NCI-H1436 (cell line): ENCODE results near the gene TUBB.
"Not testable (repeated sequence)": the region's sequence is repeated elsewhere in the genome, so short reads cannot be mapped to it uniquely, and the experiment has no call there.

Experiments
- DNase-seq: peaks from one replicate; lab custom pipeline; 2025; lab: John Stamatoyannopoulos, UW

The TUBB gene

DNA sequence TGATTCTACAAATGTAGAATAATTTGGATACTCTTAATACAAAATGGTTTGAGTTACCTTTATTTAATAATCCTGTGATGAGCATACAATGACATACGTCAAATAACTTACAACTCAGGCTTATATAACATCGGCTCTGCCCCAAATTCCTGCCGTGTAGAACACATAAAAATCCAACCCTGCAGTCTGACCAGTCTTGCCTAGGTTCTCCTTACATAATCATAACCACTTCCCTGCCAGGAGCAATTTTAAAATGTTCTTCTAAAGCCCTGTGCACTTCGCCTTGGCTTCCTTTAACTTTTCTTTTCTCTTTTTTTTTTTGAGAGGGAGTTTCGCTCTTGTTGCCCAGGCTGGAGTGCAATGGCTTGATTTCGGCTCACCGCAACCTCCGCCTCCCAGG is 40.4 kb downstream of the TUBB start:
- DNase-seq, result no peak

DNA sequence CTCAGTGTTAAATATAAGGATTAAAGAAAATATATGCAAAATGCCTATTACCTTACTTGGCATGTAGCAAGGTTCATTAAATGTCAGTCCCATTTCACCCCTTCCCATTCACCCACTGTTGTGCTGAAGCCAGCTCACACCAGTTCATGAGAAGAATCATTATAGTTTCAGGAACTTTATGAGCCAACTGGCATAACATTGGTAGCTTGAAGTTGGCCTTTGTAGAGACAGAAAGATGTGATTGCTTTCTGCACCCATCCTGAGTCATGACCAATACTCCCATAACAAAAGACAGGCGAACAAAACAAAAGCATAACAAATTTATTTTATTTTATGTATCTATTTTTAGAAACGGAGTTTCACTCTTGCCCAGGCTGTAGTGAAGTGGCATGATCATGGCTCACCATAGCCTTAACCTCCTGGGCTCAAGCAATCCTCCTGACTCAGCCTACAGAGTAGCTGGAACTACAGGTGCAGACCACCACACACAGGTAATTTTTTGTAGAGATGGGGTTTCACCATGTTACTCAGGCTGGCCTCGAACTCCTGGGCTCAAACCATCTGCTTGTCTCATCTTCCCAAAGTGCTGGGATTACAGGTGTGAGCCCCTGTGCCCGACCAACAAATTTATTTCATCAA is 41.8 kb downstream of the TUBB start:
- DNase-seq, result no peak

DNA sequence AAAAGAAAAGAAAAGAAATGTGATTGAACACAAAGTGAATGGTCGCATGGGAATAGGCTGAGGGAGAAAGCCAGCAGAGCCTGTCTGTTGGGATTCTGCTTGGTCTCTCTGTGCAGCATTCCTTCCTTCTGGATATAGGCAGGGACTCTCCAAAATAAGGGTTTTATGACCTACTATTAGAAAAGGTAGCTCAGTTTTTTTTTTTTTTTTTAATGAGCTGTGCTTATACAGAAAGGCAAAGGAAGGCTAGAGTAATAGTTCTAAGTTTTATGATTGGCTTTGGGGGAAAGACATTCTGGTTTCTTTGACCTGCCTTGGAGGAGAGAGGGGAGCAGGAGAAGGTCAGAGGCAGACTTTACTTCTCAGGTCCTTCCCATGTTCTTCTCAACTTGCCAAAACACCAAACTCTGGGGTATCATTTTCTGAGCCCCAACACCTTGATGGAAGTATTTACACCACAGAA is 43.0 kb downstream of the TUBB start:
- DNase-seq, result no peak

DNA sequence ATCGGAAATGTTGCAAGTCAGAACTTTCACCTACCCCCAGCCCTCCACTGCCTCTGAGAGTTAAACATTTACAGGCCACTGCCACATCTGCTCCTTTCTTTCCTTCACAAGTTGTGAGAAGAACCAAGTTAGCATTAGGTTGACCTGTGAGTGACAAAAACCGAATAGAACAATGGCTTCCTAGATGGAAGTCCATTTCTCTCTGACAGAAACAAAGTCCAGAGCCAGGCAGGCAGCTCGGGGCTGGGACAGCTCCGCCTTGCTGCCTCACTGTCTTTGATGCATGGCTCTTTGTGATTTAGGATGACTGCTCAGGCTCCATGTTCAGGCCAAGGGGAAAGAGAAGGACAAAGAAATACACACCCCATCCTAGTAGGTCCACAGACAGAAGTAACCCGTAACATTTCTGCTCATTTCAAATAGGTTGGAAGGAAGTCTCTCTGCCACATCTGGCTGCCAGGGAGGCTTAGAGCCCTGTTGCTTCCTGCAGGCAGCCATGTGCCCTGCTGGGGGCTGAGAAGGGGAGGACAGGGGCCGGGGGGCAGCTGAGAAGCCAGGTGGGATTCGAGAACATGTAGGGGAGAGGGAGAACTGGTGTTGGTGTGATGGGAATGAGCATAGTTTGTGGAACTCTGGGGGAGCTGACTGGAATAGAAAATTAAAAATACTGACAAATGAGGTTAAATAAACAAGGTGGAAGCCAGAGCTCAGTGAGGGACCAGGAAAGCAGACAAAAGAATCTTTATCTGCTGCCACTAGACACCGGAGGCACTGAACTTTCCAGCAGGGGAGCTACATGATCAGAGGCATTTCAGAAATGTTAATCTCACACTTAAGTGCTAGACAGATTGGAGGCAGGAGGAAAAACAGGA is 43.7 kb downstream of the TUBB start:
- DNase-seq, result no peak

DNA sequence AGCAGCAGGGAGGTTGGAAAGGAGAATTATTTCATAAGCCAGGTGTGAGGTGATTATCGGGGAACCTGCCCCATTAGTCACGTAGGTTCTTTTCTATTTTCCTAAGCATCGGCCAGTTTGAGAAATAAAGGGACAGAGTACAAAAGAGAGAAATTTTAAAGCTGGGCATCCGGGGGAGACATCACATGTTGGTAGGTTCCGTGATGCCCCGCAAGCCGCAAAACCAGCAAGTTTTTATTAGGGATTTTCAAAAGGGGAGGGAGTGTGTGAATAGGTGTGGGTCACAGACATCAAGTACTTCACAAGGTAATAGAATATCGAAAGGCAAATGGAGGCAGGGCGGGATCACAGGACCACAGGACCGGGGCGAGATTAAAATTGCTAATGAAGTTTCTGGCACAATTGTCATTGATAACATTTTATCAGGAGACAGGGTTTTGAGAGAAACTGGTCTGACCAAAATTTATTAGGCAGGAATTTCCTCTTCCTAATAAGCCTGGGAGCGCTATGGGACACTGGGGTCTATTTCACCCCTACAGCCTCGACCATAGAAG is 44.4 kb downstream of the TUBB start:
- not testable (repeated sequence) for DNase-seq

DNA sequence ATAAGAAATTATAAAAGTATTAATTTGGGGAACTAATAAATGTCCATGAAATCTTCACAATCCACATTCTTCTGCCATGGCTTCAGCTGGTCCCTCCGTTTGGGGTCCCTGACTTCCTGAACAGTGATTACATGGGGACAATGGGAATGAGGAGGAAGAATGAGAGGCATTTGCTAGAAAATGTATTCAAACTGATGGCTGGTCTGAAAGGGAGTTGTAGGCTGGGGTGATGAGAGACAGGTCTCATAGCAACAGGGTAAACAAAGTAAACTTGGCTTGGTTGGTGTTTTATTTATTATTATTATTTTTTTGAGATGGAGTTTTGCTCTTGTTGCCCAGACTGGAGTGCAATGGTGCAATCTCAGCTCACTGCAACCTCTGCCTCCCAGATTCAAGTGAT is 45.3 kb downstream of the TUBB start:
- not testable (repeated sequence) for DNase-seq

DNA sequence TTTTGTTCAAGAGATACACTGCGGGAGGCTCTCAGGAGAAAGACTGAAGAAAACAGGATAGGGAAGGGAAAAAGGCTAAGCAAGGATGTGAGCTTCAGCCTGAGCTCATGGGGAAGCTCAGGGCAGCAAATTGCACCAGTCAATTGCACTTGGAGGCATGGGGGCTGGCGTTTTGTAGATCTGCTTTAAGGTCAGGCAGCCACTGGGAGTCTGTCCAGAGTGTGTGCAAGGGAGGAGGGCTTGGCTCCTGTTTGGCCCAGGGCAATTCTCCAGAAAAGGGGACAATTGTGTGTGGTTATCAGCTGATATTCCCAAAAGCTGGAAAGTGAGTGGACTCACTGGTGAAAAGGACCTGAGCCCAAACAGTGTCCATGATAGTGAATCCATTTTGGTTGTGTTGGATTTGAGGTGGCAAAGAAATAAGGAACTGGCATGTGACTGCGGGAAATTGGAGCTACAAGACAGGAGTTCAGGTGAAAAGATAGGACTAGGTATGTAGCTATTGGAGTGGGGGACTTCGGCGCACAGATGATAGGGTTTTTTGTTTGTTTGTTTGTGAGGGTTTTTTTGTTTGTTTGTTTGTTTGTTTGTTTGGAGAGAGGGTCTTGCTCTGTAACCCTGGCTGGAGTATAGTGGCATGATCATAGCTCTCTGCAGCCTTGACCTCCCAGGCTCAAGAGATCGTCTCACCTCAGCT is 46.5 kb downstream of the TUBB start:
- DNase-seq, result no peak

DNA sequence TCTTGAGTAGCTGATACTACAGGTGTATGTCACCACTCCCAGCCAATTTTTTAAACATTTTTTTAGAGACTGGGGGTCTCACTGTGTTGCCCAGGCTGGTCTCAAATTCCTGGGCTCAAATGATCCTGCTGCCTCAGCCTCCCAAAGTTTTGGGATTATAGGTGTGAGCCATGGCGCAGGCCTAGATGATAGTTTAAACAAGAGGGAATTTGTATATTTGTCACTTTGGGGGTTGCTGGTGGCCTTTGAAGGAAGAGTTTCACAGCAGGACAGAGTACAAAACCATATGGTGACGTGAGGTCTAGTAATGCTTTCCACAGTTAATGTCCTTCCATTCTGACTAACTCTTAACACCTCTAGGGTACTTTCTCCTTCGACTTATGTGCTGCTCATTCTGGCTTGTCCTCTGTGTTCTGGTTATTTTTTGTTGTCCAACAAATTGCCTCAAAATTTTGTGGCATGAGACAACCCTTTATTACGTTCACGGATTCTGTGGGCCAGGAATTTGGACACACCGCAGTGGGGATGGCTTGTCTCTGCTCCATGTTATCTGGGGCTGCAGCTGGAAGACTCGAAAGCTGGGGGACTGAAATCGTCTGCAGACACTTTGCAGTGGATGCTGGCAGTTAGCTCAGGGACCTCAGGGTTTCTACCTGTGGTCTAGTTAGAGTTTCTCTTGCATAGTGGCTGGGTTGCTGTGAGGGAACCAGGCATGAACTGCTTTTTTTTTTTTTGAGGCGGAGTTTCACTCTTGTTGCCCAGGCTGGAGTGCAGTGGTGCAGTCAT is 47.2 kb downstream of the TUBB start:
- no peak for DNase-seq

DNA sequence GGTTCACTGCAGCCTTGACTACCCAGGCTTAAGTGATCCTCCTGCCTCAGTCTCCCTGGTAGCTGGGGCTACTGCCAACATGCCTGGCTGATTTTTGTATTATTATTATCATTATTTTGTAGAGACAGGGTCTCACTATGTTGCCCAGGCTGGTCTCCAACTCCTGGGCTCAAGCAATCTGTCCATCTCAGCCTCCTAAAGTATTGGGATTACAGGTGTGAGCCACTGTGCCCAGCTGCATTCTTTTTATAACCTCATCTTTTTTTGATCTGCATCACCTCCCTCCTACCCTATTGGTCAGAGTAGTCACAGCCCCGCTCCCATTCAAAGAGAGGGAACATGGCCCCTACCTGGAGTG is 47.8 kb downstream of the TUBB start:
- DNase-seq, result no peak

DNA sequence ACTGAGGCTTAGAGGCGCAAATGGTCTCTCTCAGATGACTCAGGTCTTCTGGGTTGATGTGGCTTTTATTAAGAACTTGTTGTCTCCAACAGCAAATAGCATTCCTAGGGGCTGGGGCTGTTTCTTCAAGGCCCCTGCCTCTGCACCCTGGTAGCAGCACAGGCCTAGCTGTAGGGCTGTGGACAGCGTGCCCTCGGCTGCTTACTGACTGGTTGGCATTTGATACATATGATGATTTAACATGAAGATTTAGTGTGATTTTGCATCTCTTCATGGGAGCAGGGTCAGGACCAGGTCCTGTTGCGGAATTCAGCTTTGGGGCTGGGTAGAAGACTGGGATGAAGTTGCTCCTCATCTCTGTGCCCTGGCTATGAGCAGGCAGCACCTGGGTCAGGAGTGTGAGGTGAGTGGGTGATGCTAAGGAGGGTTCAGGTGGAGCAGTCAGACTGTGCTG is 48.5 kb downstream of the TUBB start:
- DNase-seq, result no peak

DNA sequence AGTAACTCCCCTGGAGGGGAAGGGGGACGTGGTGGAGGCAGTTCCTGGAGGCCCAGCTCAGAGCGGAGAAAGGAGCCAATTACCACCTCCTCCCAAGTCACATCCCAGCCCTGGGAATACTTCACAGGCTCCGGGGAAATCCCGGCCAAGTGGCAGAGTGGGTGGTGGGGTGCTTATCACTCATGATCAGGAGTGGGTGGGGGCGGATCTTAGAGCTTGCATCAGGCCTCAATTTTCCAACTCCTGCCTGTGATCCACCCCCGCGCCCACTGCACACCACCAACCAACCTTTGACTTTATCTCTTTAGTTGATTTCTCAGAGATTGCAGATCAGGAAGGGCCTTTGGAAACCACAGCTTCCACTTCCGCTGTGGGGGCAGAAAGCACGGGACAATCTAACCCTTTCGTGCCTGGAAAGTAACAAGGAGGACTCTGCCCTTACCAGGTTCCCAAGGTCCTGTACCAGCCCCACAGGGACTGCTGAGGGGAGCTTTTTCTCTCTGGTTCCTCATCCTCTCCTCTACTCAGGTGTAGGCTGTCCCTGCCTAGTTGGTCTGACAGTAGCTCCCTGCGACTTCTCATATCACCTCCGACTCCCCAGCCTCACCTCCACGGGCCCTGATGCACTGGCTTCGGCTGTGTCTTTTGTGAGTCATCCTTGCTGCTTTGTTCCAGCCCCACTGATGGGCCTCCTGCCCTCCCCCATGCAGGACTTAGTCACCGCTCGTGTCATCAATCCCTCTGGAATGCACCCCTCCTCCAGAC is 49.1 kb downstream of the TUBB start:
- no peak for DNase-seq

DNA sequence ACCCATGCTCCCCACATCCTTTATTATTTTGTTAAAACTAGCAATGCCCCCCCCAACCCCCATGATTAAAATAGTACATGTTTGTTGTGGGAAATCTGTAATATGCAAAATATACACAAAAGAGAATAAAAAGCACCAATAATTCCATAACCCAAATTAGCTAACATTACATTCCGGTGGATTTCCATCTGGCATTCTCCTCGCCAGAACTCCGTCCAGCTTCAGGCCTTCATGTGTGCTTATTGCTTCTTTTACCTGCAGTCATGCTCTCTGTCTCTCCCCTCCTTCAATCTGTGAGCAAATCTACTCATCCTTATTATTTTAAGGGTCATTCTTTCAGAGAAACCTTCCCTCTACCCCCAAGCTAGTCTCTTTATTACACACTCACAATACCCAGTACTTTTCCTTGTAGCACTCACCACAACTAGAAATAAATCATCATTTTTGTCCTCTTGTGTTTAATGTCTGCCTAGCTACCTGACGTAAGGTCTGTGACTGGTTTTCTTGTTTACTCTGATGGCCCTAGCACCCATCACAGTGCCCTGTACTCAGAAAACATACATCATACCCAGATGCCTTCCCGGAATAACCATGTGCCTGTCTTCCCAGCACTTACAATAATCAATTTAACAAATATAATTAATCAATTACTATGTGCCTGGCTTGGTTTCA is 49.8 kb downstream of the TUBB start:
- DNase-seq, result no peak

DNA sequence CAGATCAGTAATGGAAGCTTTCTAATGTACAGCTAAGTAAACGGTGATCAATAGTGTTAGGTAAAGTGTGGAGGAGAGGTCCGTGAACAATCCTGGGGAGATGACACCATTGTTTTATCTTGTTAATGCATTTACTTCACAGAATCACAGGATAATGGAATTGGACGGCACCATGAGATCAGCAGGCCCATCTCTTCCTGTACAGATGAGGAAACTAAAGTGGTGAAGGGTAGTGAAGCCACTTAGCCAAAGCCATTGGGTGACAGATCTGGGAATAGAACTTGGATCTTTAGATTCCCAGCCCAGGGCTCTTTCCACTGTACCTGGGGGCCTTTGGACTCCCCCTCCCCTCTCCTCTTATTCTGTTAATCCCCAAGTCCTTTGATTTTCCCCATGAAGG is 50.4 kb downstream of the TUBB start:
- no peak for DNase-seq

DNA sequence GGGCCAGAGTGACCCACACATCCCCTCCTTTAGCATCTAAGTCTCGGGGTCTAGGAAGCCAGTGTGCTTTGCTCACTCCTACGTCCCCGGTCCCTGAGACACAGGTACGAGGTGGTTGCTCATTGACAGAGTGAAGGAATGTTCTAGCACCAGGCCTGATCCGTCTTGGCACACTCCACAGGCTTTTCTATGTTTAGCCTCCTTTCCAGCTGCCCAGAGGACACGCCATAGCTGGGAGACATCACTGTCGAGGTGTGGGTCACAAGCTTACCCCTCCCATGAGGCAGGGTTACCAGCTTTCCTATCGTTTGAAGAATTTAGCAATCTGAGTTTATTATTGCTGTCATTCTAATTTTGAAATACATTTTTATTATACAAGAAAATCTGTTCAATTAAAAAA is 54.5 kb downstream of the TUBB start:
- DNase-seq, result no peak
